IMR-90 (cell line): ENCODE results near the gene ACVR1B. TPM values are rescaled to one million over a fixed set of nuclear protein-coding genes. Genes with fewer than 3 reads are reported as not detected.

Experiments
- ATAC-seq: fragments of 200-7000 bp; cut with Tn5 transposase; 2 replicates; pipeline ENCODE4 v1.9.1; 2020; ENCODE audit warnings: low read depth, mild to moderate bottlenecking, moderate library complexity
- BruUV-seq: library from RNA; stranded (reverse); fragments of 400-500 nt; replicated peaks from 2 replicates; lab custom pipeline; 2021; lab: Mats Ljungman, UMichigan
- CTCF ChIA-PET: fragments of 300-600 bp; formaldehyde crosslinking; extraction: SDS; loops from one replicate; lab custom pipeline; 2021; ENCODE audit warnings: antibody characterized with exemption; lab: Yijun Ruan, JAX
- POLR2A ChIA-PET: fragments of 300-600 bp; sonication (Branson Sonifier 250); formaldehyde crosslinking; loops from one replicate; lab custom pipeline; 2022; ENCODE audit warnings: antibody characterized with exemption; ENCODE audit not compliant: unreplicated experiment; lab: Charles Lee
- DNase-seq: peaks from one replicate; pipeline ENCODE4 v3.0.0; 2013
- H2AFZ ChIP-seq: replicated peaks from 2 replicates; pipeline ENCODE3; 2013; ENCODE audit warnings: low read length, mild to moderate bottlenecking; ENCODE audit not compliant: poor library complexity
- H2AK5ac ChIP-seq: 2 replicates; pipeline ENCODE4 v1.6.1; 2013; ENCODE audit warnings: low read depth, low read length, inconsistent platforms
- H2AK9ac ChIP-seq: replicated peaks from 2 replicates; pipeline ENCODE3; 2013; ENCODE audit warnings: mild to moderate bottlenecking, low read depth, low read length, moderate library complexity; ENCODE audit not compliant: poor library complexity
- H2BK120ac ChIP-seq: 2 replicates; pipeline ENCODE4 v1.6.1; 2013; ENCODE audit warnings: low read depth, low read length, inconsistent platforms
- H2BK15ac ChIP-seq: 3 replicates; pipeline ENCODE4 v1.6.1; 2013; ENCODE audit warnings: low read depth, low read length, inconsistent platforms
- H2BK20ac ChIP-seq: 2 replicates; pipeline ENCODE4 v1.6.1; 2013; ENCODE audit warnings: low read depth, mild to moderate bottlenecking, inconsistent platforms, low read length, moderate library complexity
- H2BK5ac ChIP-seq: 2 replicates; pipeline ENCODE4 v1.6.1; 2013; ENCODE audit warnings: mild to moderate bottlenecking, low read depth, low read length, inconsistent platforms; ENCODE audit not compliant: poor library complexity, severe bottlenecking
- H3K14ac ChIP-seq: replicated peaks from 2 replicates; pipeline ENCODE4 v1.6.1; 2013; ENCODE audit warnings: low read depth, low read length, inconsistent platforms
- H3K18ac ChIP-seq: 2 replicates; pipeline ENCODE4 v1.6.1; 2013; ENCODE audit warnings: low read depth, low read length, control low read depth
- H3K23ac ChIP-seq: 2 replicates; pipeline ENCODE4 v1.6.1; 2013; ENCODE audit warnings: low read depth, low read length, inconsistent platforms
- H3K27ac ChIP-seq: 2 replicates; pipeline ENCODE4 v1.5.1; 2013; ENCODE audit warnings: mild to moderate bottlenecking, control low read depth, low read length; ENCODE audit not compliant: insufficient read depth
- H3K27me3 ChIP-seq: 2 replicates; pipeline ENCODE4 v1.6.1; 2013; ENCODE audit warnings: low read length; ENCODE audit not compliant: control insufficient read depth, insufficient read depth
- H3K36me3 ChIP-seq: 2 replicates; pipeline ENCODE4 v1.6.1; 2013; ENCODE audit warnings: low read length, mixed read lengths; ENCODE audit not compliant: control insufficient read depth, insufficient read depth
- H3K4ac ChIP-seq: 2 replicates; pipeline ENCODE4 v1.6.1; 2013; ENCODE audit warnings: low read depth, low read length, inconsistent platforms
- H3K4me1 ChIP-seq: 2 replicates; pipeline ENCODE4 v1.6.1; 2013; ENCODE audit warnings: low read length, mixed read lengths; ENCODE audit not compliant: control insufficient read depth, insufficient read depth
- H3K4me2 ChIP-seq: 2 replicates; pipeline ENCODE4 v1.6.1; 2013; ENCODE audit warnings: low read depth, mild to moderate bottlenecking, control low read depth, low read length, moderate library complexity
- H3K4me3 ChIP-seq: 2 replicates; pipeline ENCODE4 v1.5.1; 2013; ENCODE audit warnings: low read depth, mild to moderate bottlenecking, control low read depth, low read length, moderate library complexity; ENCODE audit not compliant: insufficient read depth
- H3K56ac ChIP-seq: 2 replicates; pipeline ENCODE4 v1.6.1; 2013; ENCODE audit warnings: low read length, inconsistent platforms; ENCODE audit not compliant: insufficient read depth; ENCODE audit errors: extremely low read depth
- H3K79me1 ChIP-seq, 2 experiments: 2 replicates each; pipeline ENCODE4 v1.6.1; 2013; ENCODE audit warnings: low read length in 2 of 2, inconsistent platforms in 1 of 2, low read depth in 1 of 2
- H3K9ac ChIP-seq: 2 replicates; pipeline ENCODE4 v1.6.1; 2013; ENCODE audit warnings: low read depth, low read length, control low read depth
- H3K9me1 ChIP-seq: 2 replicates; pipeline ENCODE4 v1.6.1; 2013; ENCODE audit warnings: low read length, inconsistent platforms; ENCODE audit not compliant: insufficient read depth
- H3K9me3 ChIP-seq: 2 replicates; pipeline ENCODE4 v1.6.1; 2013; ENCODE audit warnings: low read length; ENCODE audit not compliant: control insufficient read depth, insufficient read depth
- H4K20me1 ChIP-seq: 2 replicates; pipeline ENCODE4 v1.6.1; 2013; ENCODE audit warnings: low read length, inconsistent platforms; ENCODE audit not compliant: insufficient read depth
- H4K5ac ChIP-seq: 2 replicates; pipeline ENCODE4 v1.6.1; 2013; ENCODE audit warnings: mild to moderate bottlenecking, low read depth, low read length, control low read depth
- H4K8ac ChIP-seq, 2 experiments: 2 replicates each; pipeline ENCODE4 v1.6.1; 2013; ENCODE audit warnings: low read depth in 2 of 2, low read length in 2 of 2, control low read depth in 1 of 2, inconsistent platforms in 1 of 2
- H4K91ac ChIP-seq: 2 replicates; pipeline ENCODE4 v1.6.1; 2013; ENCODE audit warnings: low read depth, low read length, inconsistent platforms; ENCODE audit not compliant: insufficient read depth
- BHLHE40 ChIP-seq: fragments of 150-350 bp; IDR thresholded peaks from 2 replicates; pipeline ENCODE4 v1.6.1; 2016; ENCODE audit warnings: mild to moderate bottlenecking, low read depth, low read length
- CEBPB ChIP-seq: IDR thresholded peaks from 2 replicates; pipeline ENCODE4 v1.6.1; 2012; ENCODE audit warnings: low read depth, low read length, improper control_type of control experiment
- CHD1 ChIP-seq: IDR thresholded peaks from 2 replicates; pipeline ENCODE4 v1.6.1; 2012; ENCODE audit warnings: low read depth, low read length, improper control_type of control experiment
- FOS ChIP-seq: fragments of 150-350 bp; IDR thresholded peaks from 2 replicates; pipeline ENCODE4 v1.6.1; 2016; ENCODE audit warnings: low read depth, low read length
- MAFK ChIP-seq: IDR thresholded peaks from 2 replicates; pipeline ENCODE4 v1.6.1; 2012; ENCODE audit warnings: low read depth, low read length, improper control_type of control experiment
- MAZ ChIP-seq: IDR thresholded peaks from 2 replicates; pipeline ENCODE4 v1.6.1; 2012; ENCODE audit warnings: low read depth, mild to moderate bottlenecking, low read length, improper control_type of control experiment, moderate library complexity, borderline replicate concordance
- MXI1 ChIP-seq: IDR thresholded peaks from 2 replicates; pipeline ENCODE4 v1.6.1; 2012; ENCODE audit warnings: low read depth, mild to moderate bottlenecking, low read length, moderate library complexity, borderline replicate concordance
- NFE2L2 ChIP-seq: fragments of 150-350 bp; IDR thresholded peaks from 2 replicates; pipeline ENCODE4 v1.6.1; 2016; ENCODE audit warnings: low read depth, mild to moderate bottlenecking, low read length
- POLR2A ChIP-seq: IDR thresholded peaks from 2 replicates; pipeline ENCODE4 v1.6.1; 2012; ENCODE audit warnings: mild to moderate bottlenecking, low read depth, low read length
- RAD21 ChIP-seq: IDR thresholded peaks from 2 replicates; pipeline ENCODE4 v1.6.1; 2012; ENCODE audit warnings: low read length, improper control_type of control experiment
- RCOR1 ChIP-seq: IDR thresholded peaks from 2 replicates; pipeline ENCODE4 v1.6.1; 2012; ENCODE audit warnings: mild to moderate bottlenecking, low read length, improper control_type of control experiment; ENCODE audit not compliant: insufficient replicate concordance
- RFX5 ChIP-seq: IDR thresholded peaks from 2 replicates; pipeline ENCODE4 v1.8.0; 2012; ENCODE audit warnings: low read depth, mild to moderate bottlenecking, low read length, moderate library complexity
- SMC3 ChIP-seq: fragments of 150-350 bp; IDR thresholded peaks from 2 replicates; pipeline ENCODE4 v1.6.1; 2016; ENCODE audit warnings: low read depth, mild to moderate bottlenecking, antibody characterized with exemption, low read length, moderate library complexity
- WGBS, 2 experiments: methylation state at CpG; one replicate each; pipeline versions ENCODE4 v1.1.5 to v1.1.7; 2013; ENCODE audit warnings: missing lambda C conversion rate in 2 of 2; ENCODE audit not compliant: insufficient read length in 1 of 2; ENCODE audit errors: extremely low coverage in 2 of 2; 5-methylcytosine and 5-hydroxymethylcytosine counted together
- dilution Hi-C: fragments of 300-500 bp; cut with HindIII; formaldehyde crosslinking; loops from one replicate; pipeline ENCODE4 v1.14.3; 2018; ENCODE audit warnings: low sequenced_read_pairs; ENCODE audit not compliant: unreplicated experiment
- in situ Hi-C: fragments of 300-500 bp; cut with MboI; formaldehyde crosslinking; loops from 3 replicates; pipeline ENCODE4 v1.14.3; 2019; ENCODE audit warnings: low sequenced_read_pairs, inconsistent platforms, mixed read lengths
- intact Hi-C: fragments of 100-400 bp; cut with micrococcal nuclease; formaldehyde crosslinking; loops from 2 replicates; pipeline ENCODE4 v1.10.0; 2022
- polyA plus RNA-seq, 3 experiments: library from polyadenylated mRNA; depleted of rRNA; stranded (reverse); fragments of >200 nt; gene quantifications; 2 replicates each; pipeline ENCODE4 v1.2.3, GENCODE V29; 2012; ENCODE audit warnings: low replicate concordance in 1 of 3
- total RNA-seq: library from RNA; depleted of rRNA; stranded (reverse); fragments of >200 nt; gene quantifications from 2 replicates; pipeline ENCODE4 v1.2.3, GENCODE V29; 2012
- TF ChIP-seq, protein P1 (sequence below): fragments of 150-350 bp; IDR thresholded peaks from 2 replicates; pipeline ENCODE4 v1.6.1; 2017; ENCODE audit warnings: mild to moderate bottlenecking, antibody characterized with exemption, low read length, low read depth
- TF ChIP-seq, protein P2 (sequence below): fragments of 150-350 bp; IDR thresholded peaks from 2 replicates; pipeline ENCODE4 v1.6.1; 2016; ENCODE audit warnings: low read depth, mild to moderate bottlenecking, low read length, moderate library complexity, borderline replicate concordance
- TF ChIP-seq, protein P3 (sequence below): conservative IDR thresholded peaks from 2 replicates; pipeline ENCODE4 v1.5.1; 2012; ENCODE audit warnings: mild to moderate bottlenecking, low read depth, low read length, improper control_type of control experiment

Gene ACVR1B
- total and polyA plus RNA-seq, 2 of the 4 experiments (the other 2 are of a cell fraction), result 5.7 to 13.6 TPM

DNA sequence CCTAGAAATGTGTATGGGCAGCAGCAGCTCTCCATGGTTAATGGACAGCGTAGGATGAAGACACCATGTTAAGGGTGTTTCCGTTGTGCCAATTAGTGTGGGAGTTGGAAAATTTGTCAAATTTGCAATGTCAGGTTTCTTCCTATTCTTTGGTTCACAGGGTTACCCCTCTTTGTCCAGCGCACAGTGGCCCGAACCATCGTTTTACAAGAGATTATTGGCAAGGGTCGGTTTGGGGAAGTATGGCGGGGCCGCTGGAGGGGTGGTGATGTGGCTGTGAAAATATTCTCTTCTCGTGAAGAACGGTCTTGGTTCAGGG is 29.3 kb downstream of the ACVR1B start:
- Histone ChIP-seq H3K27ac (no peak overlapping the region), H3K18ac (no peak overlapping the region), H2AK5ac (0 out of 2 replicates have a peak overlapping the region, but pooled peaks have one; percentile 73), H2AFZ (no peak overlapping the region), H3K9me3 (no peaks in the 10 kb centered on the region), H3K9ac (no peak overlapping the region), H3K27me3 (no peaks in the 10 kb centered on the region), H3K4ac (no peak overlapping the region; the same call in 1 of the 2 replicates), H3K9me1 (peaks cover 14% of the 10 kb centered on the region), H4K20me1 (no peaks in the 10 kb centered on the region), H2AK9ac (no peak overlapping the region), H2BK20ac (no peak overlapping the region), H2BK120ac (no peak overlapping the region), H4K91ac (no peak overlapping the region), H3K36me3 (peaks cover 51% of the 10 kb centered on the region), H3K79me1 (peaks cover 7 to 45% of the 10 kb centered on the region in 2 experiments; a peak in 3 of 4 replicates), H2BK15ac (no peak overlapping the region), H3K56ac (no peak overlapping the region), H2BK5ac (no peak overlapping the region), H4K5ac (no peak overlapping the region), H4K8ac (peak overlapping the region in 1 of 2 experiments; percentile 10; a peak in 1 of 4 replicates), H3K23ac (no peak overlapping the region), H3K14ac (0 out of 2 replicates have a peak overlapping the region, but pooled peaks have one; percentile 38), H3K4me3 (no peak overlapping the region), H3K4me1 (peaks cover 7% of the 10 kb centered on the region), H3K4me2 (no peak overlapping the region)
- CTCF ChIA-PET, result interaction anchor here (1.5 to 2.5 kb wide), 3 partner anchors 9 to 86 kb away, joined by 3 to 10 read pairs (median 8); no protein-coding TSS in a partner anchor
- POLR2A ChIA-PET, result no interaction called here
- in situ Hi-C loops, result no loop called here
- no TSS peak for BruUV-seq
- ATAC-seq, result no peak
- no peak for DNase-seq
- TF ChIP-seq, protein P1, sequence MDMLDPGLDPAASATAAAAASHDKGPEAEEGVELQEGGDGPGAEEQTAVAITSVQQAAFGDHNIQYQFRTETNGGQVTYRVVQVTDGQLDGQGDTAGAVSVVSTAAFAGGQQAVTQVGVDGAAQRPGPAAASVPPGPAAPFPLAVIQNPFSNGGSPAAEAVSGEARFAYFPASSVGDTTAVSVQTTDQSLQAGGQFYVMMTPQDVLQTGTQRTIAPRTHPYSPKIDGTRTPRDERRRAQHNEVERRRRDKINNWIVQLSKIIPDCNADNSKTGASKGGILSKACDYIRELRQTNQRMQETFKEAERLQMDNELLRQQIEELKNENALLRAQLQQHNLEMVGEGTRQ, result no peak
- TF ChIP-seq RCOR1 (no peak), BHLHE40 (no peak), MXI1 (no peak), SMC3 (no peak), MAZ (no peak), CEBPB (no peak), FOS (no peak), RAD21 (no peak), MAFK (no peak), NFE2L2 (no peak), CHD1 (no peak), RFX5 (no peak), POLR2A (no peak)
- TF ChIP-seq, protein P2, sequence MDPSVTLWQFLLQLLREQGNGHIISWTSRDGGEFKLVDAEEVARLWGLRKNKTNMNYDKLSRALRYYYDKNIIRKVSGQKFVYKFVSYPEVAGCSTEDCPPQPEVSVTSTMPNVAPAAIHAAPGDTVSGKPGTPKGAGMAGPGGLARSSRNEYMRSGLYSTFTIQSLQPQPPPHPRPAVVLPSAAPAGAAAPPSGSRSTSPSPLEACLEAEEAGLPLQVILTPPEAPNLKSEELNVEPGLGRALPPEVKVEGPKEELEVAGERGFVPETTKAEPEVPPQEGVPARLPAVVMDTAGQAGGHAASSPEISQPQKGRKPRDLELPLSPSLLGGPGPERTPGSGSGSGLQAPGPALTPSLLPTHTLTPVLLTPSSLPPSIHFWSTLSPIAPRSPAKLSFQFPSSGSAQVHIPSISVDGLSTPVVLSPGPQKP, result no peak
- TF ChIP-seq, protein P3, sequence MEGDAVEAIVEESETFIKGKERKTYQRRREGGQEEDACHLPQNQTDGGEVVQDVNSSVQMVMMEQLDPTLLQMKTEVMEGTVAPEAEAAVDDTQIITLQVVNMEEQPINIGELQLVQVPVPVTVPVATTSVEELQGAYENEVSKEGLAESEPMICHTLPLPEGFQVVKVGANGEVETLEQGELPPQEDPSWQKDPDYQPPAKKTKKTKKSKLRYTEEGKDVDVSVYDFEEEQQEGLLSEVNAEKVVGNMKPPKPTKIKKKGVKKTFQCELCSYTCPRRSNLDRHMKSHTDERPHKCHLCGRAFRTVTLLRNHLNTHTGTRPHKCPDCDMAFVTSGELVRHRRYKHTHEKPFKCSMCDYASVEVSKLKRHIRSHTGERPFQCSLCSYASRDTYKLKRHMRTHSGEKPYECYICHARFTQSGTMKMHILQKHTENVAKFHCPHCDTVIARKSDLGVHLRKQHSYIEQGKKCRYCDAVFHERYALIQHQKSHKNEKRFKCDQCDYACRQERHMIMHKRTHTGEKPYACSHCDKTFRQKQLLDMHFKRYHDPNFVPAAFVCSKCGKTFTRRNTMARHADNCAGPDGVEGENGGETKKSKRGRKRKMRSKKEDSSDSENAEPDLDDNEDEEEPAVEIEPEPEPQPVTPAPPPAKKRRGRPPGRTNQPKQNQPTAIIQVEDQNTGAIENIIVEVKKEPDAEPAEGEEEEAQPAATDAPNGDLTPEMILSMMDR, result no peak
- intact Hi-C loops, result loop anchor here (1.0 to 5.0 kb wide), 4 partner anchors 58 to 560 kb away; no protein-coding TSS in a partner anchor
- dilution Hi-C loops, result no loop called here
- WGBS, 2 experiments, result 94% methylated on average over 3 of the region's 10 CpGs; no CpG with 5 or more reads in 1 of the 2 experiments
